ENCODE data around the gene MEX3A. TPM values are rescaled to one million over a fixed set of nuclear protein-coding genes. Genes with fewer than 3 reads are reported as not detected.
"Not testable (repeated sequence)": the region's sequence is repeated elsewhere in the genome, so short reads cannot be mapped to it uniquely, and the experiment has no call there.

The MEX3A gene
- total RNA-seq, 3 donors from 2014 or later, result 0.50 to 0.66 (median 0.57) TPM

GRCh38 chr1:156122086-156122485 lies 39.8 kb upstream of the MEX3A start:
- ATAC-seq (no peak), DNase-seq (no peak)
- Mint-ChIP-seq H3K27me3 (ENCODE audit: low read depth) (no peaks in the 10 kb centered on the region), H3K36me3 (ENCODE audit: insufficient read depth) (peaks cover 16% of the 10 kb centered on the region), H3K4me3 (no peak overlapping the region), H3K4me1 (ENCODE audit: low read depth) (peaks cover 62% of the 10 kb centered on the region), H3K9me3 (no peaks in the 10 kb centered on the region)

DNA sequence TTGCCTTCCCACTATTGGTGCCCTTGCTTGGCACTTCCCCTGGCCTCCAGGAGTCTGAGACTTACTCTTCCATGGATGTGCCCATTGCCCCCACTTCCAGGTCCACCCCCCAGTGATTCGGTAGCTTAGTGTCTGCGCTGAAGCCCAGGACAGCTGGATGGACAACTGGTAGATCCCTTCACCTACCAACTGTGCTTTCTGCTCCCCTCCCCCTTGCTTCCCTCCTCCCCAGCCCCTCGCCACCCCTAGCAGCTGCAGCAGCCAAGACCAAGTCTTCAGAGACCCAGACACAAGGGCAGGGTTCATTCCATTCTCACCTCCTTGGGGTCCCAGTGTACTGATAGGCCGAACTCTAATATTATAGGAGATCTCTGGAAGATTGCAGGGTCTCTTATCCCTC lies 39.2 kb upstream of the MEX3A start:
- ATAC-seq (no peak), DNase-seq (no peak)
- no peaks in the 10 kb centered on the region for H3K9me3 Mint-ChIP-seq
- H3K4me1 Mint-ChIP-seq (ENCODE audit: low read depth), result peaks cover 59% of the 10 kb centered on the region
- no peak overlapping the region for H3K4me3 Mint-ChIP-seq
- H3K27me3 Mint-ChIP-seq (ENCODE audit: low read depth), result peaks cover 2% of the 10 kb centered on the region
- peaks cover 16% of the 10 kb centered on the region for H3K36me3 Mint-ChIP-seq (ENCODE audit: insufficient read depth)

- Mint-ChIP-seq H3K4me1 (ENCODE audit: low read depth) (peaks cover 59% of the 10 kb centered on the region), H3K36me3 (ENCODE audit: insufficient read depth) (peaks cover 16% of the 10 kb centered on the region)
- not testable (repeated sequence) for H3K4me3 Mint-ChIP-seq; H3K27me3 Mint-ChIP-seq (ENCODE audit: low read depth); ATAC-seq; H3K9me3 Mint-ChIP-seq; DNase-seq
Observed at GRCh38 chr1:156121005-156121404, 38.7 kb upstream of the MEX3A start.

DNA sequence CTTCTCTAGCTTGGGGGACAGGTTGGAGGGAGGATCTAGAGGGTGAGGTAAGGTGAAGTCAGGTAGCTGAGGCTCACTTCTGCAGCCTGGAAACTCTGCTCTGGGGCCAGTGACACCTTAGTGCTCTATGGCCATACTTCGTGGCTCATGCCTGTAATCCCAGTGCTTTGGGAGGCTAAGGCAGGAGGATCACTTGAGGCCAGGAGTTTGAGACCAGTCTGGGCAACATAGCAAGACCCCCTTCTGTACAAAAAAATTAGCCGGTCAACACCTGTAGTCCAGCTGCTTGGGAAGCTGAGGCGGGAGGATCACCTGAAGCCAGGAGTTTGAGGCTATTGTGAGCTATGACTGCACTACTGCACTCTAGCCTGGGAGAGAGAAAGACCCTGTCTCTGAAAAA lies 38.1 kb upstream of the MEX3A start:
- DNase-seq, result no peak
- Mint-ChIP-seq H3K4me1 (ENCODE audit: low read depth) (peaks cover 59% of the 10 kb centered on the region), H3K4me3 (no peak overlapping the region), H3K9me3 (no peaks in the 10 kb centered on the region), H3K27me3 (ENCODE audit: low read depth) (peaks cover 5% of the 10 kb centered on the region), H3K36me3 (ENCODE audit: insufficient read depth) (peaks cover 16% of the 10 kb centered on the region)
- ATAC-seq, result no peak

GRCh38 chr1:156119503-156120209 lies 37.4 kb upstream of the MEX3A start:
- Mint-ChIP-seq H3K27me3 (ENCODE audit: low read depth) (peaks cover 5% of the 10 kb centered on the region), H3K4me3 (peak overlapping the region; percentile 26), H3K4me1 (ENCODE audit: low read depth) (peaks cover 58% of the 10 kb centered on the region), H3K9me3 (no peaks in the 10 kb centered on the region), H3K36me3 (ENCODE audit: insufficient read depth) (peaks cover 16% of the 10 kb centered on the region)
- DNase-seq (no peak), ATAC-seq (no peak)

DNA sequence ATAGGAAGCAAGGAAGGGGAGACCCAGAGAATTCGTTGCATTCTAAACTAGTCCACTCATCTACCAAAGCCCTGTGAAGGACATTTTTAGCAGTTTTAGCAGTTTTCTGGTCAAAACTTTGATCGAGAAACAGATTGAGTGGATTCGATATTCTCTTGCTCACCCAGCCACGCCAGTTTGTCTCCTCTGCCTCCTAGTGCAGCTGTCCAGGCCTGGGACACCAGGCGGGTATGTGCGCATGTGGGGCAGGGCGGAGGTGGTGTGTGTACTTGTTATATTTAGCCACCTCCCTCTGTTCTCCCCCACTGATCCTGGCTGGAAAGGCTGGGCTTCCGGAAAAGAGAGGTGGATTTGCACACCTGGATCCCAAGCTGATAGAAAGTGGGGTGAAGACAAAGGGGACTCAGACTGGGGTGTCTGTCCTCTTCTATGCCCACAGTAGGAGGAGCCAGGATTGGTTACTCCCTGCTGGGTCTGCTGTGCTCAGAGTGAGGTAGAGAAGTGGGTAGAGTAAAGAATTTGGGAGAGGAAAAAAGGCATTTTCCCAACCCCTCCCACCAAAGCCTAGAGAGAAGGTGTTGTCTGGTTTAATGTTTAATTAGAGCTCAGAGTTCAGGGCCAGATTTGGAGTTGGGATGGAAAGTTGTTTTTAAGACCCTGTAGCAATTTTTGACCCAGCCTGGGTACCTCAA lies 36.1 kb upstream of the MEX3A start:
- H3K9me3 Mint-ChIP-seq, result no peaks in the 10 kb centered on the region
- H3K36me3 Mint-ChIP-seq (ENCODE audit: insufficient read depth), result peaks cover 16% of the 10 kb centered on the region
- H3K27me3 Mint-ChIP-seq (ENCODE audit: low read depth), result peaks cover 5% of the 10 kb centered on the region
- peaks cover 53% of the 10 kb centered on the region for H3K4me1 Mint-ChIP-seq (ENCODE audit: low read depth)
- DNase-seq, result no peak
- H3K4me3 Mint-ChIP-seq, result peak overlapping the region; percentile 60
- no peak for ATAC-seq

DNA sequence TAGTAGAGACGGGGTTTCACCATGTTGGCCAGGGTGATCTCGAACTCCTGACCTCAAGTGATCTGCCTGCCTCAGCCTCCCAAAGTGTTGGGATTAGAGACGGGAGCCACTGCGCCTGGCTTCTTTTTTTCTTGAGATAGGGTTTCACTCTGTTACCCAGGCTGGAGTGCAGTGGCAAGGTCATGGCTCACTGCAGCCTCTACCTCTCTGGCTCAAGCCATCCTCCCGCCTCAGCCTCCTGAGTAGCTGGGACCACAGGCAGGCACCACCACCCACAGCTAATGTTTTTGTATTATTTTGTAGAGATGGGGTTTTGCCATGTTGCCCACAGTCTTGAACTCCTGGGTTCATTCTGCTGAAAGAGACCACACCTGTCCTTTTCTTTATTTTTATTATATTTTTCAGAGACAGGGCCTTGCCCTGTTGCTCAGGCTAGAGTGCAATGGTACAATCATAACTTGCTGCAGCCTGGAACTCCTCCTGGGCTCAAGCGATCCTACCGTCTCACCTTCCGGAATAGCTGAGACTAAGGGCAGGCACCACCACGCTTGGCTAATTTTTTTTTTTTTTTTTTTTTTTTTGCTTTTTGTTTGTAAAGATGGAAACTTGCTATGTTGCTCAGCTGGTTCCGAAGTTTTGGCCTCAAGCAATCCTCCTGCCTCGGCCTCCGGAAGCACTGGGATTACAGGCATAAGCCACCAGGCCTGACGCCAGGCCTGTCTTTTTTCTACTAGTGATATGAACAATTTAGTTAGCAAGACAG lies 35.3 kb upstream of the MEX3A start:
- peaks cover 16% of the 10 kb centered on the region for H3K36me3 Mint-ChIP-seq (ENCODE audit: insufficient read depth)
- DNase-seq, result no peak
- H3K9me3 Mint-ChIP-seq, result no peaks in the 10 kb centered on the region
- peak overlapping the region; percentile 92 for H3K4me3 Mint-ChIP-seq
- no peak for ATAC-seq
- peaks cover 5% of the 10 kb centered on the region for H3K27me3 Mint-ChIP-seq (ENCODE audit: low read depth)
- peaks cover 47% of the 10 kb centered on the region for H3K4me1 Mint-ChIP-seq (ENCODE audit: low read depth)

DNA sequence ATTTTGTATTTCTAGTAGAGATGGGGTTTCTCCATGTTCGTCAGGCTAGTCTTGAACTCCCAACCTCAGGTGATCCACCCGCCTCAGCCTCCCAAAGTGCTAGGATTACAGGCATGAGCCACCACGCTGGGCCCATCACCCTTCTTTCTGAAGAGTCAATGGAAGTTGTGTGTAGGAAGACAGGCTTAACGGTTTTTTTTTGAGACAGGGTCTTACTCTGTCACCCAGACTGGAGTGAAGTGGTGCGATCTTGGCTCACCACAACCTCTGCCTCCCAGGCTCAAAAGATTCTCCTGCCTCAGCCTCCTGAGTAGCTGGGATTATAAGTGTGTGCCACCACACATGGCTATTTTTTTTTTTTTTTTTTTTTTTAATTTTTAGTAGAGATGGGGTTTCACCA lies 34.5 kb upstream of the MEX3A start:
- ATAC-seq; DNase-seq; H3K9me3 Mint-ChIP-seq; H3K27me3 Mint-ChIP-seq (ENCODE audit: low read depth): not testable (repeated sequence)
- Mint-ChIP-seq H3K4me1 (ENCODE audit: low read depth) (peaks cover 43% of the 10 kb centered on the region), H3K36me3 (ENCODE audit: insufficient read depth) (peaks cover 14% of the 10 kb centered on the region), H3K4me3 (peak overlapping the region; percentile 92)

- ATAC-seq (no peak), DNase-seq (no peak)
- peaks cover 43% of the 10 kb centered on the region for H3K4me1 Mint-ChIP-seq (ENCODE audit: low read depth)
- H3K9me3 Mint-ChIP-seq, result no peaks in the 10 kb centered on the region
- peak overlapping the region; percentile 92 for H3K4me3 Mint-ChIP-seq
- H3K27me3 Mint-ChIP-seq (ENCODE audit: low read depth), result peaks cover 5% of the 10 kb centered on the region
- H3K36me3 Mint-ChIP-seq (ENCODE audit: insufficient read depth), result peaks cover 14% of the 10 kb centered on the region
Observed at GRCh38 chr1:156115514-156116374, 33.5 kb upstream of the MEX3A start.

- ATAC-seq, result peak; percentile 18 to 27
- H3K4me1 Mint-ChIP-seq (ENCODE audit: low read depth), result peaks cover 36% of the 10 kb centered on the region
- DNase-seq, result no peak
Observed at GRCh38 chr1:156114919-156115513, 32.8 kb upstream of the MEX3A start.

DNA sequence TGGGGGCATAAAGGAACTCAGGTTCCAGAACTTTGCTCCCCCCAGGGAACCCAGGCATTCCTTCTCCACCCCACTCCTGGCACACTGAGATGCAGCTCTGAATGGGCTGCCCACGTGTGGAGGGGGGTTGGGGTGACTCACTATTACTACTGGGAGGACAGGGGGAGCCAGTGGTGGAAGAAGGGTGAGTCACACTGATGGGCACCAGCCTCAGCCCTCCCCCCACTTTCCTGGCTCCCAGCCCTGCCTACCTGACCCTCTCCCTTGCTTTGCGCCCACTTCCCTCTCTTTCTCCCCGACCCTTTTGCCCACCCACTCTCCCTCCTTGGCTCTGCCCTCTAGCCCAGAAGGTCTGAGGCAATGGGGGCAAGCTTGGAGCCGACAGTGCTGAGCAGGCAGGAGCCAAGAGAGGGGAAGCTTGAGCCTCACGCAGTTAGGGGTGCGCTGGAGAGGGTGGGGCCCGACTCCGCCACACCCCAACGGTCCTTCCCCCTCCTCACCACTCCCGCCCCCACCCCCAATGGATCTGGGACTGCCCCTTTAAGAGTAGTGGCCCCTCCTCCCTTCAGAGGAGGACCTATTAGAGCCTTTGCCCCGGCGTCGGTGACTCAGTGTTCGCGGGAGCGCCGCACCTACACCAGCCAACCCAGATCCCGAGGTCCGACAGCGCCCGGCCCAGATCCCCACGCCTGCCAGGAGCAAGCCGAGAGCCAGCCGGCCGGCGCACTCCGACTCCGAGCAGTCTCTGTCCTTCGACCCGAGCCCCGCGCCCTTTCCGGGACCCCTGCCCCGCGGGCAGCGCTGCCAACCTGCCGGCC lies 32.0 kb upstream of the MEX3A start, which contains the start of gene LMNA:
TSS of gene LMNA (plus strand) at position 611 of the 818 bp plus-strand sequence. CDS start 208 bp downstream, outside the sequence.
- Mint-ChIP-seq H3K9me3 (no peaks in the 10 kb centered on the region), H3K36me3 (ENCODE audit: insufficient read depth) (peaks cover 5% of the 10 kb centered on the region), H3K27me3 (ENCODE audit: low read depth) (peaks cover 5% of the 10 kb centered on the region), H3K4me3 (peak within 1 kb of the TSS; percentile 92), H3K4me1 (ENCODE audit: low read depth) (peaks cover 35% of the 10 kb centered on the region)
- ATAC-seq (peak; percentile 90 to 92), DNase-seq (peak; percentile 74)

More at GRCh38 chr1:156114919-156115513, 32.8 kb upstream of the MEX3A start:
- H3K27me3 Mint-ChIP-seq (ENCODE audit: low read depth), result peaks cover 5% of the 10 kb centered on the region
- peaks cover 8% of the 10 kb centered on the region for H3K36me3 Mint-ChIP-seq (ENCODE audit: insufficient read depth)
- no peaks in the 10 kb centered on the region for H3K9me3 Mint-ChIP-seq
- H3K4me3 Mint-ChIP-seq, result peak overlapping the region; percentile 92

- DNase-seq (no peak), ATAC-seq (no peak)
- Mint-ChIP-seq H3K27me3 (ENCODE audit: low read depth) (peaks cover 5% of the 10 kb centered on the region), H3K4me1 (ENCODE audit: low read depth) (peaks cover 33% of the 10 kb centered on the region), H3K4me3 (peak overlapping the region; percentile 92), H3K9me3 (no peaks in the 10 kb centered on the region), H3K36me3 (ENCODE audit: insufficient read depth) (peaks cover 3% of the 10 kb centered on the region)
Observed at GRCh38 chr1:156113282-156113950, 31.2 kb upstream of the MEX3A start.
